ENCODE measurements around the gene ADARB2.
"Not testable (repeated sequence)": the region's sequence is repeated elsewhere in the genome, so short reads cannot be mapped to it uniquely, and the experiment has no call there.

Gene ADARB2

DNA sequence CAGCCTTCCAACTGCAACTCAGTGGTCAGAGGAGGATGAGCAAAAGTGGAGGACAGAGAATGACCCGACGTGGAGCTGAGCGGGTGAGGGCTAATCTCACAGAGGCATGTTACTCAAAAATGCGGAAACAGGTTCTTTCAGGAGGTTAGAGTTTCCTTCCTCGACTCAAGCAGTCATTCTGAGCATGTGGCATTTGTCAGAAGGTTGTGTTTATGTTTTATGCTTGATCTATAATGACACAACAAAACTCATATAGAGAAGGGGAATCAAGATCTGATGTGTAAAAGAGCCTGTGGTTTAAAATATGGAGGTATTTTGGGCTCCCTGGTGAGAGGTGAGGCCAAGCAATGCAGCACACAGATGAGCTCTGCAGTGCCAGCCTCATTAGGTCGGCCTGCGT lies 311.4 kb downstream of the ADARB2 start:
- DNase-seq (ENCODE audit: low read depth): no peak

DNA sequence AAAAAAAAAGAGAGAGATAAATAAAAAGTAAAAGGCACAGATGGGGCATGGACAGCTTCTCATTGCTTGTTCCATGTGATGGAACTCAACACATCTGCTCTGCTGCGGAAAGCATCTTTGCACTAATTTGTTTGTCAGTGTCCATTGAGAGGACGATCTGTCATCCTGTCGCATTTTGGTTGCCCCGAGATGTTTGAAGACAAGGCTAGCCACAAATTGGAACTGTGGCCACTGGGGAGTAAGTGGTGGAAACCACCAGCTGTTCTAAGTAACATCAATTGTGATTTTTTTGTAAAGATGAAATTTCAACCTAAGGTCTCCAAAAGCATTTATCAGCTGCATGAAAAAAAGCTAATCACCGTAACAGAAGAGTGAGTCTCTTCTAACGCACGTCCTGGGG lies 312.7 kb downstream of the ADARB2 start:
- no peak for DNase-seq (ENCODE audit: low read depth)

- DNase-seq (ENCODE audit: low read depth): no peak
These were observed 313.6 kb downstream of the ADARB2 start for GRCh38 chr10:1423676-1424253.

DNA sequence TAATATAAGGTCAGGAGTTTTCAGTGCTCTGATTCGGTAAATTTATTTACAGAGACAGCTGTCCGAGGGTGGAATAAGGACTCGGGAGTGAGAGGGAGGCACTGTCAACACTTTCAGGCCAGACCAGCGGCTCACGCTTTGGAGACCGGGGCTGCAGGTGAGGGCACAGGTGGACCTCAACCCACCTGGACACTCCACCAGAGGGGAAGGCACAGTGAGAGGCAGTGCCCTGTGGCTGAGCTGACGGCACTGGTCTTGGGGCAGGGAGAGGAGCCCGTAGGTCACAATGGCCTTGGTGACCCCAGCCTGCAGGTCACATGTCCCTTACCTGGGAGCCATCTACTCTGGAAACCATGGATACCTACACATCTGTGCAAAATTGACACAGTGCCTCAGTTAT lies 315.1 kb downstream of the ADARB2 start:
- no peak for DNase-seq (ENCODE audit: low read depth)

DNA sequence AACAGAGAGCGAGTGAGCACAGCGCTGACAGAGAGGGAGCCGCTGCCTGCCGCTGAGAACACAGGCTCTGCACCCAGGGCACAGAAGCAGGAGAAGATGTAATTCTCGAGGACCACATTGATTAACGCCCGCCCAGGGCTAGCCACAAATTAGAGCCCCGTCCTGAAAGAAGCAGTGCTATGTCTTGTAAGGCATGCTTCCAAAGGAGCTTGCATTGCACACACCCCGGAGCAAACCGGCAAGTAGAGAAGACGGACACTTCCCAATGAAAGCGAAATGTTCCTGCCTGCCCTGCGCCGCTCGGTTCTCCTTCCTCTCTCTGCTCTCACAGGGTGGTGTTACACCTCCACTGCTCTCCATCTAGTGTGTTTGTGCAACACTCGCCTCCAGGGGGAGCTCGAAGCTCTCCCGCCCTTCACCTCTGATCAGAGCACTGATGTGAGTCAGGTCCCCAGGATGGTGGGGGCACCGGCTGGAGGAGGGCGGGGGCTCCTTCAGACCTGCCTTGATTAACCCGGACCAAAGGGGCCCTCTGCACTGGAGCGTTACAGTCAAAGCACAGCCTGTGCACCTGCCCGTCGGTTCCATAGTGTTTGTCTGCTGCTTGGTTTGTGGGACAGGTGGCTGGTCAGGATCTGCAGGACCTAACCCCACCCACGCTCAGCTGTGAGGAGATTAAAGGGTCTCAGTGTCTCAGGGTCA lies 316.5 kb downstream of the ADARB2 start:
- DNase-seq (ENCODE audit: low read depth): no peak

DNA sequence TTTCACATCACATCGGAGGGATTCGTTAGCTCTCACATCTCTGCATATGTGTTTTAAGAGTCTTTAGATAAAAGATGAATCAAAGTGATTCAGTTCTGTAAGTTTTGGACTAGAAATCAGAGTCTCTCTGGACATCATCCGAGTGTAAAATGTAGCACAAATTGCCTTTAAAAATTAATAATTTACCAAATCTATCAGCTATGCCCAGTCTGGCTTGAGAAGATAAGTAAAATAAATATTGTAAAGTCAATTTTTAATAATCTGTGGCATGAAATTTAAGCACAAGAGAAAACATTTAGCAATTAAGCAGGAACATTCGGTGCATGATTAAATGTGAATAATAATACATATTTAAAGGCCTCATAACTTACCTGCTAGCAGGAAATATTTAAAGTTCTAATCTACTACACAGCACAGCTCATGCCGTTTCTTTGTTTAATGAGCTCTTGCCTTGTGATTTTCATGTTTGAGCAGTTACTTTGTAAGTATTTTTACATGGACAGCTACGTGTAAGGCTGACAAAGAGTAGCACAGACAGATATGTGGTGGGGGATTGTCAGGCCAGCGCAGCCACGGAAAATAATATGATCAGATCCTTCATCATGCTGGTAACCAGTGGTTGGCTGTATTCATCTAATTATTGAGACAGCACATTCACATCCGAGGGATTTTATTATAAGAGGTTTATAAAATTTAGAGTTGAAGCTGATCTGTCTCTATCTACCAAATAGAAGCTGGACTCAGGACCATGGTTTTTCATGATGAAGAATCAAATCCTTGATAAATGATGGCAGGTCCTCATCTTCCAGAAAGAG lies 317.3 kb downstream of the ADARB2 start:
- no peak for DNase-seq (ENCODE audit: low read depth)

DNA sequence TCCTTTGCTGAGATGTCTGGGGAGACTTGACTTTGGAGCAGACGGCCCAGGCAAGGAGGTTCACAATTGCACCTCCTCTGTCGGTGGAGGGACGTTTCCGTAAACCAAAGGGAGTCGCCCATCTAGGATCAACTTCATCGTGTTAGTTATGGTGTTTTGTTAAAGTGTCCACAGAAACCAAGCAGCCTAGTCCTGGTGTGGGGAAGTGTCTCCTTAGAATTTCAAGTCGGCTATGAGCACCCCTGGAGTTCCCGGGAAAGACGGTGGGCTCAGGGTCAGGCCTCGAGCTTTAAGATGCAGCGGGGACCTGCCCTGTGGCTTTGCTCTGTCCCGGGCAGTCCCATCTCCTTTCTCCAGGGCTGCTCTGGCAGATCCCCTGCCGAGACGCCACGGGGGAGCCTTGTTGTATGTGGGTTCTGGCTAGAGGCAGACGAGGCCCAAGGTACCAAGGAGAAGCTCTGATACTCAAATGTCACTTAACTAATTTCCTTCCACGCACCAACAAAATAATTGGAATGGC lies 319.2 kb downstream of the ADARB2 start:
- no peak for DNase-seq (ENCODE audit: low read depth)

DNA sequence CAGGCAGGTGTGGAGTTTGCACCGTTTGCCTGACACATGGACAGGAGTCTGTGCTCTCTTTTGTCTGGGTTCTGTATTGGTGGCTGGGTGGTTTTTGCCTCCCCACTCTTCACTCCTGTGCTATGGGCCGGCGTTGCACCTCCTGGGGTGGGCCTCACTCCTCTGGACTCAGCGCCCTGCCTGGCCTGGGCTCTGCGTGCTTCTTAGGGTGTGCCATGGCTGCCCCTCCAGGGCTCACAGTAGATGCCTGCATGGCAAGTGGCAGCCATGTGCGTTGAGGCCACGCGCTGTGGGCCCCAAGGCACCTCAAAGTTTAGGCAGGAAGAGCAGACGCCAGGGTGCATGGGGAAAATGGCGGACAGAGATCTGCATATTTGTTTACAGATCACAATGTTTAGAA lies 319.8 kb downstream of the ADARB2 start:
- no peak for DNase-seq (ENCODE audit: low read depth)

DNA sequence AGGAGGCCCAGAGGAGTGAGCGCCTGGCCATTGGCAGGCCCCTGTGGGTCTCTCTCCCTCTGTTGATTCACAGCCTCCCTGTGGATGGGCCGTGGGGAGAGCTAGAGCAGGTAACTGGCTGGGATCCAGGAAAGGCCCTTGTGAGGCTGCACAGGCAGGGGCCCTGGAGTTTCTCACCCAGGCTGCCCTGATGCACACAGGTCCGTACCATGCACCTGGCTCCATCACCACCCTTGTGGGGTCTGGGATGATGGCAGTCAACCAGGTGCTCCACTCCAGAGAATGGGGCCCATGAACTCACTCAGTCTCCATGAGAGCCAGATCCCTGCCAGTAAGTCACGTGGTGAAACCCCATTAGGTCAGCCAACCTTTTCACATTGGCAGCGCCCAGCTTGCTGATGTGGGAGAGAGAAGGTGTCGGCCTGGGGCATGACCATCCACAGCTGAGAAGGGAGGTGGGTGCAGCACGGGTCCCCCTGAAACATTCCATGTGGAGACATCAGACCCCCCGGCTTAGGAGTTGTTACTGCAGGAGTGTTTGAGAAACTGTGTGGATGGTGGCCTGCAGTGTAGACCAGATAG lies 320.8 kb downstream of the ADARB2 start:
- DNase-seq (ENCODE audit: low read depth): no peak

DNA sequence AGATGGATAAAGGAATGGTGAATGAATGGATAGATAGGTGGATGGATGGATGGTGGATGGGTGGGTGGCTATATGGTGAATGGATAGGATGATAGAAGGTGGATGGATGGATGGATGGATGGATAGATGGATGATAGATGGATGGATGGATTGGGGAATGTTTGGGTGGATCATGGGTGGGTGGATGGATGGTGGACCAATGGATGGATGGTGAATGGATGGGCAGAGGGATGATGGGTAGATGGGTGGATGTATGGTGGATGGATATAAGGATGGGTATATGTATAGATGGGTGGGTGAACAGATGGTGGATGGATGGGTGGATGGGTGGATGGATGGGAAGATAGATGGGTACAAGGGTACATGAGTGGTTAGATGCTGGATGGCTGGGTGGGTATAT lies 322.4 kb downstream of the ADARB2 start:
- no peak for DNase-seq (ENCODE audit: low read depth)

DNA sequence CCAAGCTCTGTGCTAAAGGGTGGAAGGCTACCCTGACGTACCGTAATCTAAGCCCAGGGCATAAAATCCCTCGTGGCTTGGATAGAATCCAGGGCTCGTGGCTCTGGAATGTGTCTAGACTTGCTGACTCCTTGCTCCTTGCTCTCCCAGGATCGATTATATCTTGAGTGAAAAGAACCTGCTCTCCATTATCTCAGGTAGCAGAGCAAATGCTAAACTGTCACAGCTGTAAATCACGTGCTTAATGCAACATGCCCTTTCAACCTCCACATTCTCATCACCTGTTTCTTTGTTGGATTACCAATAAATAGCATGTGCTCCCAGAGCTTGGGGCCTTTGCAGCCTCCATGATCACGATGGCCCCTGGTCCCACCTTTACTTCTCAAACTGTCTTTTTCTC lies 323.0 kb downstream of the ADARB2 start:
- not testable (repeated sequence) for DNase-seq (ENCODE audit: low read depth)

DNA sequence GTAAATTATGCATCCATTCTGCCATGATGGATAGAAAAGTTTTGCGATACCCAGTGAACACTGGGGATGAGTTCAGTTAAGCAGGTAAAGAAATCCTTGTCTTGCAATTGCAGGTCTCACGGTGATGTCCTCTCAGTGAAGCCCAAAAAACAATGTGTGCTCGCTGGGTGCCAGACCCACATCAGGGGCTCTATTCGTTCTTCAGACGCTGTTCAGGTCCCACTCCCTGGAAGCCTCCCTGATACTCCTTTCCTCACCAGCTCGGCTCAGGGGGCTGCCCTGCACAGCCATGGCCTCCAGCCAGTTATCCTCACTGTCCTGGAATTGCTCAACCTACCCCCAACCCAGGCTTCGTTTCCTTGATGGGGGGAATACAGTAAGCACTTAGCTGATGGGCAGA lies 323.5 kb downstream of the ADARB2 start:
- no peak for DNase-seq (ENCODE audit: low read depth)

GRCh38 chr10:1413256-1413655 lies 324.1 kb downstream of the ADARB2 start:
- DNase-seq (ENCODE audit: low read depth): no peak

DNA sequence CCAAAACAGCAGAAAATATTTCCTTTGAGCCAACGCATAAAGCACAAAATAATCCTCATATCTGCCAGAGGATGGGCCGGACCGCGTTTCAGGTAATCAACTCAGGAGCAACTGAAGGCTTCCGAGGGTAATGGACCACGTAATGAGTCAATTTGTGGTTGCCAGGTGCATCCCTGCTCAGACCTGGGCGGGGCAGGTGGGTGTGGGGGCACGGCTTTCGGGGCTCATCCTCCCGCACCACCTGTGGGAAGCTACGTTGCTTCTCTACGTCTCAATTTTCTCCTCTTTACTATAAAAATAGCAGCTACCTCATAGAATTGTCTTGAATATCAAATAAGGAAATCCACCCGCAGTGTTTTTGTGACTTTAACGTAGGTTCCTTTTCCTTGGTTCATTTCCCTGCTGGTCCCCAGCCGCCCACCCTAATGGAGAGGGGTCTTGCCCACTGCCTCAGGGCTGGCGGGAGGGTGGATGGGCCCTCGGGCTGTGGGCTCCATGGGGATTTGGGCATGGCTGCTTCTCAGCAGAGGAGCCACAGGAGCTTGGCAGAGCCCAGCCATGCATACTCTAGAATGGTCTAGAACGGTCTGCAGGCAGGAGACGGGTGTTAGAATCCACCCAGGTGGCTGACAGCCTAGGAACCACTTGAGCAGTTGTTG lies 324.7 kb downstream of the ADARB2 start:
- no peak for DNase-seq (ENCODE audit: low read depth)

DNA sequence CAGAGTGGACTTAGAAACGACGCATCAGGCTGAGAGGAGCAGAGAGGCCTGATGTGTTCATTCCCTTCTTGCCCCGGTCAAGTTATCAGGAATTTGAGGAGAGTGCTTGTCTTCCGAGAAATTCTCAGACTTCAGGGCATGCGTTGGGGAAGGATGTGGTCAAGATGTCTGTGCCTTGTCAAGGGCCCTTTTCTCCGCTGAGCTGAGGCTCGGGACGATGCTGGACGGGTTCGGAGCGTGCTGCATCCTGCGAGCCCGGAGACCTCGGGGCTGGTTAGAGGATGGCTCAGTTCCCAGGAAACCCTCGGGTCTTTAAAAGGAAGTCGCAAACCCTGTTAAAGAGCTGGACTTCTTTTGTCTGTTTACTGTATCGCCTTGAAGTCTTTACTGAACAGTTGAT lies 325.4 kb downstream of the ADARB2 start:
- no peak for DNase-seq (ENCODE audit: low read depth)

DNA sequence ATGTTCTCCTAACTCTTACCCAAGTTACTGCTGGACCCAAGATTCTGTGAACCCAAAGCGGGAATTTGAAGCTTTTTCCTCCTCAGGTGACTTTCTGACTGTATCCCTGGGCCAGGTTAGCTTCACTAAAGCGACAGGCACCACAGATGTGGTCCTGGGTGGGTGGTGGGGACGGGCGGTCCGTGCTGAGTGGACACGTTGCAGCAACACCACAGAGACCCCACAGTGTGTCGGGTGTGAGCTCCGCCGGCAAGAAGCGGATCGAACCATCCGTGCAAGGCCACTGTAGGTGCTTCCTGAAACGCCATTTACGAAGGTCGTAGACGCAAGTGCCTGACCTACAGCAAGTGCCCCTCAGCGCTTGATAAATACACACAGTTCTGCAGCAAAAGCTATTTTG lies 325.9 kb downstream of the ADARB2 start:
- DNase-seq (ENCODE audit: low read depth): no peak

GRCh38 chr10:1410469-1411395 lies 326.6 kb downstream of the ADARB2 start:
- DNase-seq (ENCODE audit: low read depth): no peak

DNA sequence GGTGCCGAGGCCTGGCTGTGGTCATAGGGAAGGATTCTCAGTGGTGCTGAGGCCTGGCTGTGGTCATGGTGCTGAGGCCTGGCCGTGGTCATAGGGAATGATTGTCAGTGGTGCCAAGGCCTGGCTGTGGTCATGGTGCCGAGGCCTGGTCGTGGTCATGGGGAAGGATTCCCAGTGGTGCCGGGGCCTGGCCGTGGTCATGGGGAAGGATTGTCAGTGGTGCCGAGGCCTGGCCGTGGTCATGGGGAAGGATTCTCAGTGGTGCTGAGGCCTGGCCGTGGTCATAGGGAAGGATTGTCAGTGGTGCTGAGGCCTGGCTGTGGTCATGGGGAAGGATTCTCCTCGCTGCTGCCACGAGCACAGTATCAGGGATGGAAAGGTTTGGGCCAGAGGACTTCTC lies 327.3 kb downstream of the ADARB2 start:
- DNase-seq (ENCODE audit: low read depth): no peak

GRCh38 chr10:1409392-1409791 lies 327.9 kb downstream of the ADARB2 start:
- DNase-seq (ENCODE audit: low read depth): no peak

DNA sequence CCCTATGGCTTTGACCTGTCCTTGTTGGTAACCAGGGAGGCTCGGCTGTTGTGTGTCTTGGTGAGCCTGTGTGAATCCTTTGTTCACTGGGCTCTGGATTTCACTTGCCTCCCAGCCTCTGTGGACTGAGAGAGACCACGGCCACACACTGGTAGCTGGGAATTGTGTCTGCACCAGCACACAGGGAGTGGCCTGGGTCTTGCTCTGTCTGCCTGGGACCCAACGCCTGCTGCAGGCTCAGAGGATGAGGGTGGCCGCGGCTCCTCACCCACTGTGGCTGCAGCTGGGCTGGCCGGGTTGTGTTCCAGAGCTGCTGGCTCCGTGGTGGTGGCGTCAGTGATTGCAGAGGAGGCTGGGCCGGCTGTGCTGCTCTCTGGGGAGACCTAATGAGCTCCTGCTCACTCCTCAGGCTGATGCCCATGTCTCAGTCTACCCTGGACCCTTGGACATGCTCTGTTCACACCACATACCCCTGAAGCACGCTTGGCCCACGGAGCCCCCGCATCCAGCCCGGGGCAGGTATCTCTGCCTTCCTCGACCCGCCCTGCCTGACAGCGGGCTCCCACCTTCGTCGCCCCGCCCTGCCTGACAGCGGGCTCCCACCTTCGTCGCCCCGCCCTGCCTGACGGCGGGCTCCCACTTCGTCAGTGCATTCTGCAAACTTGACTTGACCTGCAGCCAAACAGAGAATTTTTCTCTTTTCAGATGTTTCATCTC lies 328.5 kb downstream of the ADARB2 start:
- DNase-seq (ENCODE audit: low read depth): no peak
